Psoas muscle (tissue), 8 donors: Measurements from ENCODE around the gene CLCN2. TPM values are rescaled to one million over a fixed set of nuclear protein-coding genes. Genes with fewer than 3 reads are reported as not detected.
"Not testable (repeated sequence)": the region's sequence is repeated elsewhere in the genome, so short reads cannot be mapped to it uniquely, and the experiment has no call there.

ENCODE experiments used
- ATAC-seq, 4 donors: fragments of 200-7000 bp; cut with Tn5 transposase; one replicate each; pipeline ENCODE4 v1.9.1; 2020; ENCODE audit warnings: moderate library complexity in 3 of 4, mild to moderate bottlenecking in 2 of 4
- DNase-seq, 2 donors: peaks; one replicate each; pipeline ENCODE4 v3.0.0-alpha.2; 2020
- H3K27ac ChIP-seq: fragments of 200-600 bp; one replicate; pipeline ENCODE4 v1.8.0; 2022
- H3K27me3 ChIP-seq, 3 donors: fragments of 200-600 bp in 1 of 3; one replicate each; pipeline versions ENCODE4 v1.6.1 to v1.8.0; 2013 to 2022; ENCODE audit warnings: low read length in 2 of 3, mild to moderate bottlenecking in 2 of 3, moderate library complexity in 1 of 3; ENCODE audit not compliant: insufficient read depth in 3 of 3
- H3K36me3 ChIP-seq, 2 donors: fragments of 200-600 bp in 1 of 2; one replicate each; pipeline versions ENCODE4 v1.6.1 to v1.8.0; 2013 to 2022; ENCODE audit warnings: low read depth in 1 of 2, mild to moderate bottlenecking in 1 of 2, moderate library complexity in 1 of 2; ENCODE audit not compliant: insufficient read depth in 1 of 2
- H3K4me1 ChIP-seq: fragments of 200-600 bp; one replicate; pipeline ENCODE4 v1.8.0; 2022
- H3K4me3 ChIP-seq: fragments of 200-600 bp; one replicate; pipeline ENCODE4 v1.8.0; 2022; ENCODE audit warnings: mild to moderate bottlenecking
- H3K9me3 ChIP-seq: fragments of 200-600 bp; one replicate; pipeline ENCODE4 v1.8.0; 2022
- CTCF ChIP-seq: fragments of 200-600 bp; IDR thresholded peaks from one replicate; pipeline ENCODE4 v1.8.0; 2022; ENCODE audit warnings: antibody characterized with exemption
- WGBS, 3 donors: extraction: QIAGEN DNeasy Blood & Tissue Kit; methylation state at CpG; one replicate each; pipeline versions ENCODE4 v1.1.6 to v1.1.7; 2013; 5-methylcytosine and 5-hydroxymethylcytosine counted together
- intact Hi-C, 2 donors: fragments of 100-400 bp; cut with DNase I; formaldehyde crosslinking; loops; one replicate each; pipeline versions ENCODE4 v1.11.0 to v1.14.2; 2022
- polyA plus RNA-seq, 3 donors: library from polyadenylated mRNA; stranded (reverse); fragments of 200-250 nt; gene quantifications; one replicate each; pipeline ENCODE4 v1.2.3, GENCODE V29; 2013
- total RNA-seq, 4 donors: library from RNA; stranded (reverse); fragmentation: NEBNext Ultra II Directional in 2 of 4; extraction: Animal tissue kit (Norgen Biotek cat#: 25700) in 2 of 4; gene quantifications; one replicate each; pipeline versions ENCODE4 v1.2.1 to v1.2.4, GENCODE V29; 2021 to 2023
- donor health status: healthy with polysubstance abuse.
- donor health status: DM: no; HTN: no; CAD: no; lungs with moderate emphysema.
- donor health status: Bipolar disorder and iron deficiency.
- donor health status: healthy.
- donor health status: DM: yes; HTN: yes; CAD: no.
- donor health status: DM: no; HTN: no; CAD: no.
- donor health status: DM: no; HTN: no; CAD: no.
- donor health status: DM: yes; HTN: yes; CAD: no.

Gene CLCN2
- total and polyA plus RNA-seq, 7 donors, result 0.64 to 2.8 (median 1.6) TPM

- Histone ChIP-seq H3K27ac (no peak overlapping the region), H3K4me1 (peaks cover 14% of the 10 kb centered on the region), H3K27me3 (no peaks in the 10 kb centered on the region), H3K9me3 (no peaks in the 10 kb centered on the region), H3K4me3 (no peak overlapping the region), H3K36me3 (peaks cover 2 to 33% of the 10 kb centered on the region in 2 donors)
- ATAC-seq (no peak), DNase-seq (peak in 1 of 2 donors; percentile 39)
- intact Hi-C loops, result loop anchor here in 1 of 2 donors (5.0 kb wide), 1 partner anchor 42 kb away; no protein-coding TSS in a partner anchor
- WGBS, 3 donors, result 66 to 80% (median 72%) methylated on average over 24 of the region's 24 CpGs
- no peak for TF ChIP-seq CTCF
Measured at GRCh38 chr3:184344579-184345316, 16.7 kb downstream of the CLCN2 start.

- no peaks in the 10 kb centered on the region for H3K9me3 ChIP-seq
- ATAC-seq, result no peak
- H3K4me3 ChIP-seq, result no peak overlapping the region
- intact Hi-C loops, result loop anchor here in 1 of 2 donors (5.0 kb wide), 1 partner anchor 41 kb away; no protein-coding TSS in a partner anchor
- peaks cover 28% of the 10 kb centered on the region for H3K4me1 ChIP-seq
- TF ChIP-seq CTCF, result no peak
- H3K27ac ChIP-seq, result no peak overlapping the region
- no peaks in the 10 kb centered on the region for H3K27me3 ChIP-seq
- no peak for DNase-seq
- 51 to 56% (median 55%) methylated on average over 5 of the region's 5 CpGs for WGBS, 3 donors
- H3K36me3 ChIP-seq, result peaks cover 2 to 33% of the 10 kb centered on the region in 2 donors
Measured at GRCh38 chr3:184343200-184343876, 18.1 kb downstream of the CLCN2 start.

DNA sequence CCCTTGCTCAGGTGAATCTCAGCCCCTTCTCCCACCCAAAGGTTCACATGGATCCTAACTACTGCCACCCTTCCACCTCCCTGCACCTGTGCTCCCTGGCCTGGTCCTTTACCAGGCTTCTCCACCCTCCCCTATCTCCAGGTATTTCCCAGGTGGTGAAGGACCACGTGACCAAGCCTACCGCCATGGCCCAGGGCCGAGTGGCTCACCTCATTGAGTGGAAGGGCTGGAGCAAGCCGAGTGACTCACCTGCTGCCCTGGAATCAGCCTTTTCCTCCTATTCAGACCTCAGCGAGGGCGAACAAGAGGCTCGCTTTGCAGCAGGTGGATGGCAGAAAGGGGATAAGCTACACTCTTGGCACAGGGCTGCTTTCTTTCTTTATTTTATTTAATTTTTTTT lies 19.5 kb downstream of the CLCN2 start:
- Histone ChIP-seq H3K4me3 (no peak overlapping the region), H3K9me3 (no peaks in the 10 kb centered on the region), H3K27me3 (no peaks in the 10 kb centered on the region), H3K27ac (no peak overlapping the region), H3K4me1 (peaks cover 42% of the 10 kb centered on the region), H3K36me3 (peaks cover 2 to 33% of the 10 kb centered on the region in 2 donors)
- ATAC-seq, result no peak
- DNase-seq, result peak in 1 of 2 donors; percentile 30
- TF ChIP-seq CTCF, result no peak
- WGBS, 3 donors, result 89 to 94% (median 92%) methylated on average over 7 of the region's 7 CpGs
- intact Hi-C loops, result loop anchor here in 1 of 2 donors (5.0 kb wide), 1 partner anchor 40 kb away; no protein-coding TSS in a partner anchor

- peaks cover 38% of the 10 kb centered on the region for H3K4me1 ChIP-seq
- H3K9me3 ChIP-seq, ATAC-seq, H3K4me3 ChIP-seq, H3K27ac ChIP-seq, H3K27me3 ChIP-seq: not testable (repeated sequence)
- 74 to 84% (median 81%) methylated on average over 19 of the region's 19 CpGs for WGBS, 3 donors
- intact Hi-C loops, result loop anchor here in 1 of 2 donors (5.0 kb wide), 1 partner anchor 37 kb away; no protein-coding TSS in a partner anchor
- peak in 1 of 2 donors; percentile 33 for DNase-seq
- H3K36me3 ChIP-seq, result peaks cover 2 to 37% of the 10 kb centered on the region in 2 donors
Measured at GRCh38 chr3:184339451-184340135, 21.8 kb downstream of the CLCN2 start.
